Inflammatory macrophage treated with lipopolysaccharide for 1 hour (primary cell): ENCODE data around the gene TTLL5.
A peak's percentile ranks its signal among the peaks of the same experiment; 100 is the strongest.
"Not testable (repeated sequence)": the region's sequence is repeated elsewhere in the genome, so short reads cannot be mapped to it uniquely, and the experiment has no call there.

Experiments
- DNase-seq, 2 donors: peaks; one replicate each; pipeline ENCODE4 v3.0.0-alpha.2; 2020 to 2022

The TTLL5 gene

DNA sequence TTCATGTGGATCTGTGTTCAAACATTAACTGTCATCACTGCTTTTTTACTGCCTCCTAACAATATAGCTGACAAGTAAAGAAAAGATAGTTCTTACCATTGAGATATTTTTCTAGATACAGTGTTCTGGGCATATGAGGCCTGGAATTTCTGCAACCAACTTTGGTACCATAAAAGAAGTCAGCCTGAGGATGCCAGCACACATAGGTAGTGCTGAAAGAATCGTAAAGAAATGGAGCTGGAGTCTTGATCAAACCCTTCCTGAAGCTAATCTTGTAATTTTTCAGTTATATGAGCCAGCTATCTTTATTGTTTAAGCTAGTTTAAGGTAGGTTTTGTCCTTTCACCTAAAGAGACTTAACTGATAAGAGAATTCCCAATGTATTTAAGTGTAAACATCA, 11.7 kb upstream of the TTLL5 start:
- no peak for DNase-seq

DNA sequence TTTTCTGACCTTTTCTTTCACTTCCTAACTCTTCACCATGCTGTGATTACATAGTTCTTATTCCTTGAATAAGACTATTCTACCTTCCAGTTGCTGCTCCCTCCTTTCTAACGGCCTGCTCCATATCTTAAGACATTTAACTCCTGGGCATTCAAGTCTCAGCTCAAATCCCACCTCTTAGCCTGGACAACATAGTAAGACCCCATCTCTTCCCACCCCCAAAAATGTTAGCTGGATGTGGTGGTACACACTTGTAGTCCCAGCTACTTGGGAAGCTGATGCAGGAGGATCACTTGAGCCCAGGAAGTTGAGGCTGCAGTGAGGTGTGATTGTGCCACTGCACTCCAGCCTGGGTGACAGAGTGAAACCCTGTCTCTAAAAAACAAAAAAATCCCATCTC, 11.3 kb upstream of the TTLL5 start:
- DNase-seq = no peak

DNA sequence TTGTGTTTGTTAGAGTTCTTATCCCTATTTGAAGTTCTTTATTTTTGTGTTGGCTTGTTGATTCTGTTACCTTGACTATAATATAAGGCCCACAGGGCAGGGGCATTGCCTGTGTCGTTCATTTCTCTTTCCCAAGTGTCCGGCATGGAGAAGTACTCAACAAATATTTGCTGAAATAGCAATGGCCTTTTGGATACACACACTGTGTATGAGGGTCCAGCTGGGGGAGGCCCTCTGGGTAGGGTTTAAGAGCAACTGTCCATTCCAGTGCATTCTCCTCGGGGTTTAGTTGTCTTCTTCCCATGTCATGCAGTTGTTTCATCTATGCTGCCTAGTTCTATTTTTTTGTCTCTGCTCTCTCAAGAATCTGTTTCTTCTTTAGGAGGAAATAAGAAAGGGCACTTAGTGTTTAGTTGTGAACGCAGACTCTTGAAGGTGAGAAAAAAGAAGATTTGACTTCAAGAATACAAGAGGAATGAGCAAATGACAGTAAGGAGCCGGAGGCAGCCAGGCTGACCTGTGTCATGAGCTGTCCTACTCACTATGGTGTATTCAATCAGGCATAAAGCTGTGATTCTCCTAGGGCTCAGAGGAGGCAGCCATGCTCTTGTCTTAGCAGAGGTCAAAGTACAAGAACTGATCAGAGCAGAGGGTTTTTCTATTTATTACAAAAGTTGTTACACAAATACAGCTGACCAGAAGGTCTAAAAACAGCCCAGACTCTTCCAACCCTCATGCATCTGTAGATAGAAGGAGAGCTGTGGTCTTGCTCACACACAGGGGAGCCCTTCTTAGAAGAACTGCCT, 10.6 kb upstream of the TTLL5 start:
- DNase-seq = no peak

DNA sequence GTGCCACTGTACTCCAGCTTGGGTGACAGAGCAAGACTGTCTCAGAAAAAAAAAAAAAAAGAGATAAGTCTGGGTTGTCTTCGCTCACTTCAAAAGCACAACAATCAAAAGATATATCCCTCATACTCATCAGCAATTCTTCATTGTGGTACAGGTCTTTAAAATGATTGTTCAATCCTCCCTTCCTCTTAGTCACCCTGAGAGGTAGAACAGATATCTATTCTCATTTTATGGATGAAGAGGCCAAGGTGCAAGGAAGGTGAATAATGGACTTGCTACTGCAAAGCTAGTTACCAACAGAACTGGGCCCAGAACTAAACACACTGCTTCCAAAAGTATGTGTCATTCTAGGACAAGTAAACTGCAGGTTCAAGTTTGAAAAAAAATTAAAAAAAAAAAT, 7.5 kb upstream of the TTLL5 start:
- no peak for DNase-seq

DNA sequence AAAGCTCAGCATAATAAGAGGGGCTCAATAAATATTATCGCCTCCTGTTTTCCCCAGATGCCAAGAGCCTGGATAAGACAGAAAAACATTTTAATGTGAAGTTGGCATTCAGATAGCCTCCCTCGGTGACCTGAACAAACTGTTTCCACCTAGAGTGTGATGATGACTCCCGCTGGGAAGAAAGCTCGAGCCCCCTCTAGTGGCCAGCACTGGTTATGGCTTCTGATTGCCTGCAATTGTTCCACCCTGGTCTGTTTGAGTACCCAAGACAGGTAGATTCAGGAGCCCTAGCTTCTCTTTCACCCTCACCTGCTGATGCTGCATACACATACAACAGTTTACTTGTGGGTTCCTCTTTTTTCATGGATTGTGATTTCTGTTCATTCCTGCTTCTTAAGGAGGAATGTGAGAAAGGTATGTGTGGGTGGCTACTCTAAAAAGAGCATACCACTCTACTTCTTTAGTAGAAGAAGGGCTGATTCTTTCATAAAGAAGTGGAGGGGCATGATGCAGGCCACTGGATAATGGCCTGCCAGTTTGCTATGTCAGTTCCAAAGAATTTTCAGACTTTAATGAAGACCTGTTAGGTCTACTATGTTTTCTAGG, 6.8 kb upstream of the TTLL5 start:
- peak; percentile 60 to 95 for DNase-seq

DNA sequence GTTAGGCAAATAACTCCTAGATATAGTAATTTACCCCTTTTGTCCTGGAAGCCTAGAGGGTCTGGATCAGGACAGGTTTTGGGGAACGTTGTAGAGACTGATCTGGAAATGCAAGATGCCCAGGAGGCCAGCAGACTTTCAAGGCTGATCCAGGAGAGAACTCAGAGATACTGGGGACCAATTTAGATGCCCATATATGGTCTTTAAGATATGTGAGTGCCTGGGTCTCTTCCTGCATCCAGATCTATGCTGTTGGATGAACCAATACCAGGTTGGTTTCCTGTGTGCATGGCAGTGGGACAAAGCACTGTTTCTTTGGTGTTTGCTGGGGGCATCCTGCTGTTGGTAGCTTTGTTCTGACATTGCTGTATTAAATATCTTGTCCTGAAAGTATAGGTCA, 5.8 kb upstream of the TTLL5 start:
- no peak for DNase-seq

DNA sequence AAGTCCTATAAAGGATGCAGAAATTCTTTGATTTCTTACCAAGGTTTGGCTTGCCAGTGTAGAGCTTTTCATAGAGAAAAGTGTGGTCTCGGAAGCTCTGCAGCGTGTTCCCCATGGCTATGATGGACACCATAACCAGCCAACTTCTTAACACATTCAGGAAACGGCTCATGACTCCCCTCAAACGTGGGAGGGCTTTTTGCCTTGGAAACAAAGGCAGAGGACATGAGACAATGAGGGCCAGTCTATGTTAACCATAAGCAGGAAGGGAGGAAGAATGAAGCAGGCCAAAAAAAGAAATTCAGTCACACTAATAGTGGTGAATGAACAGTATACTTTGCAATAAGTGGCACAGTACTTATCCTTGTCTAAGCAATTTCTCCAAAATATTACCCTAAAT, 3.7 kb upstream of the TTLL5 start:
- DNase-seq = no peak

DNA sequence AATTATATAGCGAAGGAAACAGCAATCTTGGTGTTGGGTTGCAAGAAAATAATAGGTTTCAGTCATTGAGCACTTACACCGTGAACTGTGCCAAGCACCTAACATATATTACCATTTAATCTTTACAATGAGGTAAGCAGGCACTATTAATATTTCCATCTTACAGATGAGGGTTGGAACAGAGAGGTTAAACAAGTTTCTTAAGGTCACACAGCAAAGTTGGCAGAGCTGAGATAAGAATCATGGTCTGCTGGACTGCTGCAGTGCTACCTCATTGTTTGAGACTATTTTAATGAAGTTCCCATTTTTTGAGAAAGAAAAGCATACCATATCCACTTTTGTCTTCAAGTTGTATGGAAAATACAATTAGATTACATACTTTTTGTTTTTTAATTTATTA, 2.1 kb upstream of the TTLL5 start:
- no peak for DNase-seq

DNA sequence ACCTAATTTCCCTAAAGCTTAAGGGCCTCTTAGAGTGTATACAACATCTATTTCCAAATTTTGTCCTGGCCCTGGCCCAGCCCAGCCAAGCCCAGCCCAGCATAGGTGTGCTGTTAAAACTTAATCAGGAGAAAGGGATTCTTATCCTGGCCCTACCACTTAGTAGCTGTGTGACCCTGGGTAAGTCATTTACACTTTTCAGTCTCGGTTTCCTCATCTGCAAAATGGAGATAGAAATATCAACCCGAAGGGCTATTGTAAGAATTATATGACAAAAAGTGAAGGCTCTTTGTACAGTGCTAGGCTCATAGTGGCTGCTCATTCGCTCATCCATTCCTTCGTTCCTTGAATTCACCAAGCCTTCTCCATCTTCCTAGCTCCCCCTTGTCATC, 812 bp upstream of the TTLL5 start:
- DNase-seq = no peak

DNA sequence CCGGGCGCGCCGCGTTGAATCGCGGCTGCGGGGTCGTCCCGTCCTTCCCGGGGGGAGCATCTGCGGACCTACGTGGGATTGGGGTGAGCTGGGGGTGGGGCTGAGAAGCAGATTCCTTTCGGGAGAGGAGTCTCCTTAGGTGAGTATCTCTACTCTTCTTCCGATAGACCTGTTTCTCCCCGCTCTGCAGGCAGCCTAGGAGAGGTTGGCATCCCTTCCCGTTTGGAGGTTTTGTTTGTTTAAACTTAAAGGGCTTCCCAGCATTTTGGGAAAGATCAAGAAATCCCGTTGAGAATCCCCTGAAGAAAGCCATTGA, 411 bp downstream of the TTLL5 start:
- DNase-seq = no peak

DNA sequence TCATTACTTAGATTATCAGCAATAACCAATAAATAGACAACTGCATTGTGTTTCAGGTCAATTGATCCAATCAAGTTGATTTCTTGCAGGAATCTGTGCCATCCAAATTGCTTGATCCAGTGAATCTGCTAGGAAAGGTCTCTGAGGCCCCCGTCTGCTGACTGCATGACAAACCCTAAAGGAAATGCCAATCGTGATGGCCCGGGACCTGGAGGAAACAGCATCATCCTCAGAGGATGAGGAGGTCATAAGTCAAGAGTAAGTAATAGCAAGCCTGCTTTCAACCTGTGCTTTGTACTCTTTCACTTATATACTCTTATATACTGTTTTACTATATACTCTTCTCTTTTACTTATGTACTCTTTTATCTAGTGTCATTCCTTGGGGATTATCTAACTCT, 1.9 kb downstream of the TTLL5 start:
- no peak for DNase-seq

DNA sequence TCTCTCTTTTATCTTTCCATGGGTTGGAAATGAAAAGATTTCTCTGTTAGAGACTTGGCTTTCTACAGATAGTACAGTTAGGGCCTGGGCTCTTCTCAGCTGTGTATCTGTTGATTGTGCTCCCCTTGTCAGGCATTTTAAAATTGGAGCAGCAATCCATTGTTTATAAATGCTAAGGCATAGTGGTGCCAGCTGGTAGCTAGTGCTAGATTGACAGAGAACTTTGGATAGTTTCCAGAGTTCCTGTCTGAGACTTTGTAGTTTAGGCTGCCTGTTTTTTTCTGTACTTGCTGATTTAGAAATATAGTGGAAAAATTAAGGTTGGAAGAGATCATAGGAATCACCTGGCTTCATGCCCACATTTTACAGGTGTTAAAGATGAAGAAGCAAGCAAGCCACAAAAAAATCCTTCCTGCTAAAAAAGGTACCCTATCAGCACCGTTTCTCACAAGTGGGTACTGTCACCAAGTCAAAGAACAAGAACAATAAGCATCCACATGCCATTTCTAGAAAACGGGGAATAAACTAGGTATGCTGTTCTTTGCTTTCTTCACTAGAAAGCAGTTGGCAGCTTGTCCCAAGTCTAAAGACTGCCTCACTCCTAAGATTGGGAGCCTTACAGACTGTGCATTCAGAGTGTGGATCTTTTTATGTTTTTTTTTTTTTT, 6.2 kb downstream of the TTLL5 start:
- no peak for DNase-seq

DNA sequence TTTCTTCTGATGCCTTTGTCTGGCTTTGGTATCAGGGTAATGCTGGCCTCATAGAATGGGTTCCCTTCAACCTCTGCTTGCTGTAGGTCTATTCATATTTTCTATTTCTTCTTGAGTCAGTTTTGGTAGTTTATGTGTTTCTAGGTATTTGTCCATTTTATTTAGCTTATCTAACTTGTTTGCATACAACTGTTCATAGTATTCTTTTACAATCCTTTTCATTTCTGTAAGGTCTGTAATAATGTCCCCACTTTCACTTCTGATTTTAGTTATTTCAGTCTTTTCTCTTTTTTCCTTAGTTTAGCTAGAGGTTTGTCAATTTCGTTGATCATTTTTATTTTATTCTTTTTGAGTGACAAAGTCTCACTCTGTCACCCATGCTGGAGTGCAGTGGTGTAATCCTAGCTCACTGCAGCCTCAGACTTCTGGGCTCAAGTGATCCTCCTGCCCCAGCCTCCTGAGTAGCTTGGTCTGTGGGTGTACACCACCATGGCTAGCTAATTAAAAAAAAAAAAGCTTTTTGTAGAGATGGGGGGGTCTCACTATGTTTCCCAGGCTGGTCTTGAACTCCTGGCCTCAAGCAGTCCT, 11.7 kb downstream of the TTLL5 start:
- no peak for DNase-seq

DNA sequence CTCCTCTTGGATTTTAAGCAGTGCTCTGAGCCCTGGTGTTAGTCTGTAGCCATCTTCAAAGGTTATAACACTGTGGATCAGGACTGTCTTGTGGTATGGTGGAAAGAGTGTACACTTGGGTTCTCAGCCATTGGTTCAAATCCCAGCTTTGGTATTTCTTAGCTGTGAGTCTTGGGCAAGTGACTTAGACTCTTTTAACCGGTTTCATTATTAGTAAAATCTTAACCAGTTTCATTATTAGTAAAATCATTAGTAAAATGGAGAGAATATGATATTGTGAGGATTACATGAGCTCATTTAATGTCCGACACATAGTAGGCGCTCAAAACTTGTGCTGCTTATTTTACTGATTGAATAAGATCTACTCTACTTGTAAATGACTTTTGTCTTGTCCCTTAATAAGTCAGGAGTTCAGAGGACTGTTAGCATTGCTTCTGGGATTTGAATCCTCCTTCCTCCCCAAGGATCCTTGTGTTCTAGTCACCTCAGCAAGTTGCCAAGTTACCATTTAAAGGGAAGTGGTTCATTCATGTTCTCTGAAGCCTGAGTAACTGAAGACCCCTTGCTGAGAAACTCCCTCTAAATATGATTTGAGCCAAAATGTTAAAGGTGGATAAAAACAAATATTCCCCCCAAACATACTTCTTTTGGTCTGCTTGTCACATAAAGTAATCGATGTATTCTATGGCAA, 12.4 kb downstream of the TTLL5 start:
- no peak for DNase-seq

DNA sequence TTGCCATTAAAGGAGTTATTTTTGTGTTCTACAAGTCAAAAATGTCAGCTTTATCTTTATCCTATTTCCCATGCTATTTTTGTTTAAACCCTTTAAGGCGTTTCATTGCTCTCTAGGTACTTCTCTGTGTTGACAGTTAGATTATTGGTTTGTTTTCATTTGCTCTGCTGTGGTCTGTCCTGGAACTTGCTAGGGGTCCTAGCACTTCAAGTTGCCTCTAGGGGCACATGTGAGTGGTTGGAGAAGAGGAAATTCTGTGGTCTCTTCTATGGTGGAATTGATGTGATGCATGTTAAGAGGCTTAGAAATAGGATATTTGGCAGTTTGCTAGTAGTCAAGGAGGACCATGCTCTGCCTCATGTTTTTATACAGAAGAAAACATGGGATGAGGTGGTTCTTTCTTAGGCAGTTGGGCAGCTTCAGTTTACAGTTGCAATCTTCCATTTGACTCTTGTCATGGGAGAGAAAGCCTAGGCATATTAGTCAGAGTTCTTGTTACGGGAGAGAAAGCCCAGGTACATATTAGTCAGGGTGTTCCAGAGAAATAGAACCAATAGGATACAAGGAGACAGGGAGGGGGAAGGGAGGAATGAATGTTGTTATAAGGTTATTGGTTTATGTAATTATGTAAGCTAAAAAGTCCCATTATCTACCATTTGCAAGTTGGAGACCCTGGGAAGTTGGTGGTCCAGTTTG, 14.4 kb downstream of the TTLL5 start:
- DNase-seq = no peak

DNA sequence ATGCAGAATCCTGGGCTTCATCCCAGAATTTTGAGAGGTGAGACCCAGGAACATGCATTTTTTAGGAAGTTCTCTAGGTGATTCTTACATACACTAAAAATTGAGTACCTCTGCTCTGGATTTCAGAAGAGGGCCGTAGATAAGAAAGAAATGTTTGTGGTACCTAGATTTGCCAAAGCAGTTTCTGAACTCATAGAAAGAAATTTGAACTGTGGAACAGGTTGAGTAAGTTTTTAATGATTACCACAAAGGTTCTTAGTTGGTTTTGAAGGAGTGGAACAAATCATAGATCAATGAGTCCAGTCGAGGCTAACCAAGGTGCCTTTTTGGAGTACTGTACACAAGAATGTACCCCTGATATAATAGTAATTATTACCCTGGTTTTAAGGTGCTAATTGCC, 24.9 kb downstream of the TTLL5 start:
- DNase-seq = no peak

DNA sequence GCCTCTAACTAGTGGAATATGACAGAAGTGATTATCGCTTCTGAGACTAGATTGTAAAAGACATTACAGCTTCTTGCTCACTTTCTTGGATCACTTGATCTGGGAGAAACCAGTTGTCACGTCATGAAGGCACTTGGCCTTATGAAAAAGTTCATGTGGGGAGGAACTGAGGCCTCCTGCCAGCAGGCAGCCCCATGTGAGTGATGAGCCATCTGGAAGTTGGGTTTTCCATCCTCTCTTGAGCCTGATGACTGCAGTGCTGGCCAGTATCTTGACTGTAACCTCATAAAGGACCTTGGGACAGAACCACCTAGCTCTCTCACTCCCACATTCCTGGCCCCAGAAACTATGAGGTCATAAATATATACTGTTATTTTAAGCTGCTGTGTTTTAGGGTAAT, 28.0 kb downstream of the TTLL5 start:
- peak; percentile 8 to 61 for DNase-seq

DNA sequence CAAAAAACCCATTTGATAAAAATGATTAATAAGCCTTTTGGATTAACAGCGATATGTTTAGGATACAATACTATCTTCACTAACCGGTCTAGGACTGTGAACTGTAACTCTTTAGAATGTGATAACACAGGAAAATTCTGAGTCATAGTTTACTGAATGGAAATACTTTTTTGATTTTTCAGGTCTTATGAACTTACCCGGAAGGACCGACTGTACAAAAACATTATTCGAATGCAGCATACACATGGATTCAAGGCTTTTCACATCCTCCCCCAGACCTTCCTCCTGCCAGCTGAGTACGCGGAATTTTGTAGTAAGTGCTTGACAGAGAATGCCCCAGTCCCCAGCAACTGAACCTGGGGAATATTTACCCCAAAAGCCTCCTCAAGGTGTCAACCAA, 29.0 kb downstream of the TTLL5 start:
- DNase-seq = no peak

DNA sequence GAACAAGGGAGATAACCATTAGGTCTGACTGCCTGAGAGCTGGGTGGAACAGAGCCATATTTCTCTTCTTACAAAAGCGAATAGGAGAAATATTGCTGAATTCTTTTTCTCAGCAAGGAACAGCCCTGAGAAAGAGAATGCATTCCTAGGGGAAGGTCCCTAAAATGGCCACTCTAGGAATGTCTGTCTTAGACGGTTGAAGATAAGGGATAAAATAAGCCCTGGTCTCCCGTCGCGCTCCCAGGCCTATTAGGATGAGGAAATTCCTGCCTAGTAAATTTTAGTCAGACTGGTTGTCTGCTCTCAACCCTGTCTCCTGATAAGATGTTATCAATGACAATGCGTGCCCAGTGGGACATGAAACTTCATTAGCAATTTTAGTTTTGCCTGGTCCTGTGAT, 34.0 kb downstream of the TTLL5 start:
- not testable (repeated sequence) for DNase-seq

DNA sequence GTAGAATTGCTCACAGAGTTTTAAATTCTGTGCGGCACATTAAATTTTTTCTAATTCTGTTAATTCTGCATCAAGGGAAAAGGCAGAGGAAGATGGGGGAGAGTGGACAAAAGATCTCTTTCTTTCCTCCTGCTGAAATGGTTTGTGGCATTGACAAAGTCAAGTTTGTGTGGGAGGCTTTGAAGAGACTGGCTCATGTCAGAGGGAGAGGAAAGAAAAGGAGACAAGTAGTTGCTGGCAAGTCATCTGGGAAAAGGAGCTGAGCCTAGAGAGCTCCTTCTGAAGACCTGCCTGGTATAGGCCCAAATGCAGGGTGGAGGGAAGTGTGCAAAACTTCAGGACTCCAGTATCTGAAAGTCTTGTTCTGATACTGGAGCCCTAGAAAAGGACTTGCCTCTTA, 36.3 kb downstream of the TTLL5 start:
- DNase-seq = no peak

DNA sequence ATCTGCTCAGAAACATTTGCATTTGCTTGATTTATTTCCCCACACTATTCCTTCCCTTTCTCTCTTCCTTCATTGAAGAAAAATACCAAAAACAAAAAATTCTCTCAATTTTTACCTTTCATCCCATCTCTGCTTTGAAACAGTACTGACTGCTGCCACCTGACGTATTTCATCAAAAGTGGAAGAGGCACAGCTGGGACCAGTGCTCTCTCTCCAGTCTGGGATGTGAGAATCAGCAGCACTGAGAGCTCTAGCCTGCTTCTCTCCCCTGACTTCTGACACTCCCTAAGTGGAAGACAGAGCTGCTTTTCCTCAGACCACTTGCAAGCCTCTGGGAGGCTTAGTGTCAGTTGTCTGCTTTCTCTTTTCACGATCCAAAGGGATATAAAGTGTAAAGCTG, 36.9 kb downstream of the TTLL5 start:
- DNase-seq = no peak

DNA sequence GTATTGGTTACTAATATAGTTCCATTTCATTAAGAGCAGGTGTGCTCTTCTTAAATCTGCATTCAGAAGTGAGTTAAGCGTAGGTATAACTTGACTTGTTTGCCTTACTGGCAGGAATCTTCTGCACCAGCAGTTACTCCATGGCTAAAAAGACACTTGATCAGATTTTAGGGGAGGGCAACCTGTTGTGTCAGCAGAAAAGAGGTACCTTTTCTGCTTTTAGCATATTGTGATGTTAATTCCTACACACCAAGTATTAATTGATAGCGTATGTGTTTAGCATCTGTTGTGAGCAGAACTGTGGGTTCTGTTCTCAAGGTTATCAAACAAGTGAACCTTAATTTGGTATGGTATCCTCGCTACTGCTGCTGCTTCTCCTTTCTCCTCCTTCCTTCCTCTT, 38.3 kb downstream of the TTLL5 start:
- peak in 1 of 2 donors; percentile 7 for DNase-seq

DNA sequence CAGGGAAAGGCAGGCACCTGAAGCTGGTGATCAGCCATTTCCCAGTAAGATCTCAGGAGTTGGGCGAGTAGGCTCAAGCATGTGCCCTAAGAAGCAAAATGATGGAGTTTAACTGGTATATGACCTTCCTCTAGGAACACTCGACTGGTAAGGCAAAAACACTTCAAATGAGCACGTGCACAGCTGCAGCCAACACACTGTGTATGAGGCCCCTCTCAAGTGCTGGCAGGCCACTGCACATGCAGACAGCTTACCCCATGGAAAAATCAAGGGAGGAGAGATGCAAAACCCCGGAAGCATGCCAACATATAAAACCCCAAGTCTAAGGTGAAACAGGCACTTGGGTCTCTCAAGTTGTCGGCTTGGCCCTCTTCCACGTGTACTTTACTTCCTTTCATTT, 39.2 kb downstream of the TTLL5 start:
- no peak for DNase-seq
